Inflammatory macrophage treated with lipopolysaccharide for 1 hour (primary cell): ENCODE measurements around the gene TMEM132C.

Source experiments
- DNase-seq, 2 donors: peaks; one replicate each; pipeline ENCODE4 v3.0.0-alpha.2; 2020 to 2022

TMEM132C gene

DNA sequence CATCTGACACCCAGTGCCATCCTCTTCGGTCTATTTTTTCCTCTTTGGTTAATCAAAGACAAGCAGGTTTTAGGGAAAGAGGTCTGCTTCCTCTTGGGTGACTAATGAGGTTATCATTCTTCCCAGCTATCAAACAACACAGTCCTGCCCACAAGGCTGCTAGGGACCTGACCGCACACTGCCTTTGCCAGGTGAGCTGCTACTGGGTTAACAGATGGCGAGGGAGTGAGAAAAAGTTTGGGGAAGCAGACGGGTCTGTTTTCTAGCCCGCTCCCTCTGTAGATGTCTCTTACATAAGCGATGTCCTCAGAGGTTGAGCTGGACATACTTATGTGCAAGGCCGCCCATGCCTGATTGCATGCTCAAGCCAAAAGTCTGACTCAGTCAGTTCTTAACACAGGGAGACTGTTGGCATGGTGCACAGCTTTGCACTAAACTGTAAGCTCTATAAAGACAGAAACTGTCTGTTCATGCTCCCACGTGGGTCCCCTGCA lies 462.7 kb downstream of the TMEM132C start:
- DNase-seq = no peak

DNA sequence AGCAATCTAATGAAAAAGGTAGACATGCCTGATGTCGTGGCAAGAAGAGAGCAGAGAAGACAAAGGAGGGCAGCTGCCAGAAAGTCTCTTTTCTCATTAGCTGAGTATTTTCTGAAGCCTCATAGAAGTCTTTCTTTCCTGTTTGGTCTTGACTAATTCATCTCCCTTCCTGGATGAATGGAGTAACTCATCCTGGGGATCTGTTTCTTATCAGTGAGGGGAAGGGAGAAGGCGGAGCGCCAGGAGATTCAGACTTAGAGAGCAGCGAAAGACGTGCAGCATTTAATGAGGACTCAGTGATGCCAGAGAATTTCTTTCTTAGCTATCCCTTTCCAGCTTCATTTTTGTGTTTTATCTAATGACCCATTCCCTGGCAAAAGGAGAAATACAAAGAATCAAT lies 467.4 kb downstream of the TMEM132C start:
- no peak for DNase-seq

DNA sequence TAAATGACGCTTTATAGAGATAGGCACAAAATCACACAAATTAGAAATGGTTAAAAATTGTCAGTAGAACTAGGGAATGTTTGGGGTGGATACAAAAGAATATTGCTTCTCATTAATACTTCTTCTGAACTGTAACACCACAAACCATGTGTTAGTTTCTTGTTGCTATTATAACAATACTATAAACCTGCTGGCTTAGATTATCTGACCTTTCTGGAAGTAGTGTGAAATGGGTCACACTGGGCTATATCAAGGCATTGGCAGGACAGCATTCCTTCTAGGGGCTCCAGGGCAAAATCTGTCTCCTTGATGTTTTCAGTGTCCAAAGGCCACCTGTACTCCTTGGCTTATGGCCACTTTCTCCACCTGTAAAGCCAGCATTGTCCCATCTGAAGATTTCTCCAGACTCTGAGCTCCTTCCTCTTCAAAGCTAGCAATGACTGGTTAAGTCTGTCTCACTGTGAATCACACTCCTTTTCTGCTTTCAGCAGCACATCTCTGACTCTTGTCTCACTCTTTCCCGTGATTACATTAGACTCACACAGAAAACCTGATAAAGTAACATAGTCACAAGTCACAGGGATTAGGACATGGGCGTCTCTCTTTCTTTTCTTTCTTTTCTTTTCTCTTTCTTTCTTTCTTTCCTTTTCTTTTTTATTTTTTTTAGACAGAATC lies 470.5 kb downstream of the TMEM132C start:
- DNase-seq = no peak

DNA sequence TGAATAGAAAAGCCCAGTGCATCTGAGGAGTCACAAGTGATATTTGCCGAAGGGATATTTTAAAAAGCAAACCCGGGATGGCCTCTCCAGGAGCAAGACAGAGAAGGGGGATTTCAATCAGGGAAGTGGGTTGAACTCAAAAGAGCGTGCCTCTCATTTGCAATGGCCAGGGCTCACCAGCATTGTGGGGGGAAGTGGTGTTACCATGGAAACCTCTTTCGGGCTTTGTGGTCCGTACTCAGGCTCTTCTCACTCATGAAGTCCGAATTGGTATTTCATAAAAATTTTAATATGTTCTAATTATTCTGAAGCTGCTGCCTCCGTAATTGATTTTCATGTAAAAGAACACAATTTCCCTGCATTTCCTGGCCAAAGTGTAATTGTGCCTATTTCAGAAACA lies 476.9 kb downstream of the TMEM132C start:
- no peak for DNase-seq

DNA sequence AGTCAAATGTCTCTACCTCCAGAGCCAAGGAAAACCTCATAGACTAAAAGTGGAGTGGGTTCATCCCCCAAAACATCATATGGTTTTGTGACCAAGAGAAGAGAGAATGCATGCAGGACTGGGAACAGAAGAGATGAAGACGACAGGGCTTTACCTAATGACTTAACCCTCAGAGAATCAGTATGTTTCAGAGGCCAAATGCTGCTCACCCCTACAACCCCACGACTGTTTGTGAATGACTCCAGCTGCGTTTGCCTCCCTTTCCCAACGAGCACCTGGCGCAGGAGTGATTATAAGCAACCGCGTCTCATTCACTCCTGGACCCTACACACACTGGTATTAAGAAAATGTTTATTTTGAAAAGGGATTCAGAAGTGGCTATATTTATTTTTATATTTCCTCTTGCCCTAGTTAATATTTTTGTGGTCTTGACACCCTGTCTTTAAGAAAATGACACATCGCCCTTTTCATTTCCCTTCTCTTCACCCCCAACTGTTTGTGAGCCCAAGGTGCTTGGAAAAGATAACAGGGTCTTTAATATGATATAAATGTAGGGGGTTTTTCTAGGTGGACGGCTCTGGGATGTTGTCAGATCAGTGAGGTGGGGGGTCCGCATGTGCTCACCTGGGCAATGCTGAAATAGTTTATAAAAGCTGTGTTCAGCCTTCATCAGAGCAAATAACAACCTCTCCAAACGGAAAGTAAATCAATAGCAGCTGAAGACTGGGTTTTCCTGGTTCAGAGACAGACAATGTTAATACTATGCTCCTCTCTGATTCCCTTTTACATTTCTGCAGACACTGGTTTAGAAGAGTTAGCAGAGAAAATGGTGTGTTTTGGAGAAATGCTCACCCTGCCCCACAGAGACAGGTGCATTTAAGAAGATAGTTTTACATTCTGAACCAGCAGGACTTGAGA lies 479.1 kb downstream of the TMEM132C start:
- no peak for DNase-seq

DNA sequence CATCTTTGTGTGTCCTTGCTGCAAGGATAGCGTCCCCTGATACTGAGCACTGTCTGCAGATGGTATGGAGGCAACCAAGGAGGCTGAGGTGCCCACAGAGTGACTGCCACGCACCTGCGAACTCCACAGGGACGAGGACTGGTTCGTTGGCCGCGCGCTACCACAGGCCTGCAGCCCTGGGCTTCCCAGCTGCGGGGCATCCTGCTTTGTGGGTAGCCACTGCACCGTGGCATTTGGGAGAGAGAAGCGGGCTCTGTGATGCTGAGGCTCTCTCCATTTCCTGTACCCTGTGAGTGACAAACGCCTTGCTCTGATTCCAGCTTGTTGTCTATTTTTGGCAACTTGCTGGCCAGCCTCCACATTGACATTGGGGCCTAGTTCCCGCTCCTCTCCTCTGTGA lies 480.5 kb downstream of the TMEM132C start:
- no peak for DNase-seq

DNA sequence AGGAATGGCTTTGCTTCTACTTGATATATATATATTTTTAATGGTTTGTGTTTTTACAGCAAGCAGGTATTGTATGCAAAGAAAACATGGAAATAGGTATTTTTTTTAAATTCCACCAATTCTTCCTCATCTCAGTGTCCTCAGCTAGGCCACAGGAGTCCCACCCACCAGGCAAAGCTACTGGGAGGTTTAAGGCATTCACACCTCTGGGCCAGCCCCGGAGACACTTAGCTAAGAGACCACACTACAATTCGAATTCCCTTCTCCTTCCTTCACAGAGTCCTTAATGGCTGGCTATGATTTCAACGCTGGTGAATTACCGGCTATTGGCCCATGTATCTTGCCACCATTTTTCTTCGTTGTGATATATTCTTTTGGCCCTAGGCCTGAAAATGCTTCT lies 485.4 kb downstream of the TMEM132C start:
- DNase-seq = no peak

DNA sequence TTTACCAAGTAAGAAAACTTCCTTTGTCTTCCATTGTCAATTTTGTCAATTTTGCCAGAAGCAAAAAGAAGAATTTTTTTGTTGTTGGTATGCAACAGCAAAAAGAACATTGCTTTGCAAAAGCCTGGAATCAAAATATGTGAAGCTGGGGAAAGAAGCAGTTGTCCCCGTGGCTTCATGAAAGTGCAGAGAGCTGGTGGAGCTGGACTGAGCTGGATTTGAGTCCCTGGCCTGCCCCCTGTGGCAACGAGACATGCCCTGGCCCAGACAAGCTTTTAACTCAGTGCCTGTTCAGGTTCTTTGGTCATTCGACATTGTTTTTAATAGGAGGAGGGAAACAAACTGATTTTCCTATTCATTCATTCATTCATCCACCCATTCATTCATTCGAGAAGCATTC lies 486.5 kb downstream of the TMEM132C start:
- DNase-seq = no peak

DNA sequence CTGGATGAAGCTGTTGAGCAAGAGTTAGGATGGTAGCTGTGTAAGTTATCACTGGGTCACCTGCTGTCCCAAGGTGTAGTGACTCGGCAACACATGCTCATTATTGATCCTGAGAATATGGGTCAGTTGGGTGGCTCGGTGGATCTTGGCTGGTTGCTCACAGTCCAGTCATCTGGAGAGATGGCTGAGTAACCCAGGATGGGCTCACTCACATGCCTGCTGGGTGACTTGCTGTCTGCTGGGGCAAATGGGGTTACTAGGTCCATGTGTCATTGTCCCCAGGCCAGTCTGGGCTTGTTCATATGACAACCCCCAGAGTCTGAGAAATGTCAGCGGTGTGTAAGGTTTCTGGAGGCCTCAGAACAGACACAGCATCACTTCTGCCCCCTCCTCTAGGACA lies 487.3 kb downstream of the TMEM132C start:
- DNase-seq = no peak

DNA sequence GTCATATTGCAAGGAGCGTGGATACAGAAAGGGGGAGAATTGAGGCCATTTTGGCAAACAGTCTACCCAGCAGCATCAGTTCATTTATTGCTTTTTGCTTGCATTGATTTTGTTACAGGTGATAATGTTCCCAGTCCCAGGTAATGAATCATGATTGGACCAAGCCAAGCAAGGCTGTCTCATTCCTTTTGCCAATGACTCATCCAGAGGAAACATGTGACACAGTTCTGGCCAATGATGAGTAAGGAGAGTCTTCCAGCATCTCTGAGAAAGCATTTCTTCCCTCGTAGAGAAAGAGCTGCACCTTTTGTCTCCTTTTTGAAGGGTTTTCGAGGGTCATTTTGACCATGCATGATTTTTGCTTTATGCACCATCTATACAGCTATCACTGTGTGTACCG lies 488.6 kb downstream of the TMEM132C start:
- no peak for DNase-seq
